Stimulated activated naive CD8-positive, alpha-beta T cell treated with anti-CD3 and anti-CD28 coated beads, Interleukin-15, Interleukin-2, amounts not matched to agents 100 ng/mL and 50 ng/mL, for 24 hours (primary cell): Measurements from ENCODE around the gene SPINK6.

Source experiments
- H3K27ac Mint-ChIP-seq: one replicate; pipeline ENCODE4 v1.8.0; 2021; ENCODE audit warnings: mild to moderate bottlenecking, mixed read lengths
- H3K27me3 Mint-ChIP-seq: one replicate; pipeline ENCODE4 v1.8.0; 2021; ENCODE audit warnings: mixed read lengths
- H3K36me3 Mint-ChIP-seq: one replicate; pipeline ENCODE4 v1.8.0; 2021; ENCODE audit warnings: low read depth, mixed read lengths
- H3K4me1 Mint-ChIP-seq: one replicate; pipeline ENCODE4 v1.8.0; 2021; ENCODE audit warnings: low read depth, mixed read lengths
- H3K4me3 Mint-ChIP-seq: one replicate; pipeline ENCODE4 v1.8.0; 2021; ENCODE audit warnings: mild to moderate bottlenecking, mixed read lengths
- H3K9me3 Mint-ChIP-seq: one replicate; pipeline ENCODE4 v1.8.0; 2021; ENCODE audit warnings: mixed read lengths

Gene SPINK6

GRCh38 chr5:148205044-148205806 is 2.4 kb downstream of the SPINK6 start:
- peaks cover 9% of the 10 kb centered on the region for H3K27me3 Mint-ChIP-seq
- no peak overlapping the region for H3K4me3 Mint-ChIP-seq
- H3K9me3 Mint-ChIP-seq: no peaks in the 10 kb centered on the region
- H3K4me1 Mint-ChIP-seq: no peaks in the 10 kb centered on the region
- H3K36me3 Mint-ChIP-seq: no peaks in the 10 kb centered on the region
- no peak overlapping the region for H3K27ac Mint-ChIP-seq

- Mint-ChIP-seq H3K4me1 (no peaks in the 10 kb centered on the region), H3K9me3 (no peaks in the 10 kb centered on the region), H3K4me3 (no peak overlapping the region)
These were observed 3.0 kb downstream of the SPINK6 start for GRCh38 chr5:148205865-148206264.

GRCh38 chr5:148206620-148207019 is 3.8 kb downstream of the SPINK6 start:
- Mint-ChIP-seq H3K27me3 (peaks cover 5% of the 10 kb centered on the region), H3K36me3 (no peaks in the 10 kb centered on the region), H3K4me3 (no peak overlapping the region), H3K4me1 (no peaks in the 10 kb centered on the region), H3K9me3 (no peaks in the 10 kb centered on the region), H3K27ac (no peak overlapping the region)

More at GRCh38 chr5:148205865-148206264, 3.0 kb downstream of the SPINK6 start:
- Mint-ChIP-seq H3K27ac (no peak overlapping the region), H3K36me3 (no peaks in the 10 kb centered on the region), H3K27me3 (peaks cover 9% of the 10 kb centered on the region)

GRCh38 chr5:148208226-148208625 is 5.4 kb downstream of the SPINK6 start:
- H3K36me3 Mint-ChIP-seq: no peaks in the 10 kb centered on the region

GRCh38 chr5:148209151-148209770 is 6.4 kb downstream of the SPINK6 start:
- H3K4me1 Mint-ChIP-seq: no peaks in the 10 kb centered on the region
- H3K4me3 Mint-ChIP-seq: no peak overlapping the region
- peaks cover 7% of the 10 kb centered on the region for H3K27me3 Mint-ChIP-seq
- no peaks in the 10 kb centered on the region for H3K36me3 Mint-ChIP-seq
- no peak overlapping the region for H3K27ac Mint-ChIP-seq
- H3K9me3 Mint-ChIP-seq: no peaks in the 10 kb centered on the region

More at GRCh38 chr5:148208226-148208625, 5.4 kb downstream of the SPINK6 start:
- Mint-ChIP-seq H3K9me3 (no peaks in the 10 kb centered on the region), H3K27ac (no peak overlapping the region), H3K4me1 (no peaks in the 10 kb centered on the region), H3K4me3 (no peak overlapping the region), H3K27me3 (peaks cover 7% of the 10 kb centered on the region)

- H3K27me3 Mint-ChIP-seq: peaks cover 7% of the 10 kb centered on the region
These were observed 11.9 kb downstream of the SPINK6 start for GRCh38 chr5:148214665-148215185.

GRCh38 chr5:148221508-148221907 is 18.7 kb downstream of the SPINK6 start:
- Mint-ChIP-seq H3K9me3 (no peaks in the 10 kb centered on the region), H3K27me3 (peaks cover 15% of the 10 kb centered on the region)

More at GRCh38 chr5:148214665-148215185, 11.9 kb downstream of the SPINK6 start:
- Mint-ChIP-seq H3K4me1 (no peaks in the 10 kb centered on the region), H3K4me3 (no peak overlapping the region), H3K9me3 (no peaks in the 10 kb centered on the region), H3K27ac (no peak overlapping the region), H3K36me3 (no peaks in the 10 kb centered on the region)

GRCh38 chr5:148224117-148224742 is 21.4 kb downstream of the SPINK6 start:
- peaks cover 11% of the 10 kb centered on the region for H3K27me3 Mint-ChIP-seq
- H3K27ac Mint-ChIP-seq: no peak overlapping the region
- no peaks in the 10 kb centered on the region for H3K9me3 Mint-ChIP-seq
- no peak overlapping the region for H3K4me3 Mint-ChIP-seq
- H3K4me1 Mint-ChIP-seq: no peaks in the 10 kb centered on the region
- no peaks in the 10 kb centered on the region for H3K36me3 Mint-ChIP-seq

More at GRCh38 chr5:148221508-148221907, 18.7 kb downstream of the SPINK6 start:
- H3K27ac Mint-ChIP-seq: no peak overlapping the region
- H3K4me1 Mint-ChIP-seq: no peaks in the 10 kb centered on the region
- no peaks in the 10 kb centered on the region for H3K36me3 Mint-ChIP-seq
- no peak overlapping the region for H3K4me3 Mint-ChIP-seq

- Mint-ChIP-seq H3K4me1 (no peaks in the 10 kb centered on the region), H3K27me3 (peaks cover 11% of the 10 kb centered on the region), H3K36me3 (no peaks in the 10 kb centered on the region), H3K27ac (no peak overlapping the region), H3K4me3 (no peak overlapping the region), H3K9me3 (no peaks in the 10 kb centered on the region)
These were observed 25.6 kb downstream of the SPINK6 start for GRCh38 chr5:148228392-148228984.

- Mint-ChIP-seq H3K4me3 (no peak overlapping the region), H3K9me3 (no peaks in the 10 kb centered on the region), H3K27ac (no peak overlapping the region), H3K27me3 (peaks cover 9% of the 10 kb centered on the region), H3K36me3 (no peaks in the 10 kb centered on the region), H3K4me1 (no peaks in the 10 kb centered on the region)
These were observed 27.0 kb downstream of the SPINK6 start for GRCh38 chr5:148229840-148230239.

GRCh38 chr5:148230240-148230639 is 27.4 kb downstream of the SPINK6 start:
- Mint-ChIP-seq H3K27me3 (peaks cover 6% of the 10 kb centered on the region), H3K27ac (no peak overlapping the region), H3K9me3 (no peaks in the 10 kb centered on the region), H3K4me3 (no peak overlapping the region), H3K36me3 (no peaks in the 10 kb centered on the region), H3K4me1 (no peaks in the 10 kb centered on the region)

- Mint-ChIP-seq H3K27me3 (peaks cover 7% of the 10 kb centered on the region), H3K4me3 (no peak overlapping the region), H3K36me3 (no peaks in the 10 kb centered on the region), H3K4me1 (no peaks in the 10 kb centered on the region), H3K27ac (no peak overlapping the region), H3K9me3 (no peaks in the 10 kb centered on the region)
These were observed 35.1 kb downstream of the SPINK6 start for GRCh38 chr5:148237785-148238417.

GRCh38 chr5:148238418-148238794 is 35.6 kb downstream of the SPINK6 start, which contains the start of gene MARCOL:
Gene MARCOL (plus strand): TSS chr5:148238525. CDS start chr5:148238598, 73 bp downstream.
- Mint-ChIP-seq H3K4me1 (no peaks in the 10 kb centered on the region), H3K27ac (no peak within 1 kb of the TSS), H3K4me3 (no peak within 1 kb of the TSS), H3K36me3 (no peaks in the 10 kb centered on the region), H3K27me3 (peaks cover 7% of the 10 kb centered on the region), H3K9me3 (no peaks in the 10 kb centered on the region)

GRCh38 chr5:148248894-148249293 is 46.1 kb downstream of the SPINK6 start:
- H3K36me3 Mint-ChIP-seq: no peaks in the 10 kb centered on the region
- no peaks in the 10 kb centered on the region for H3K4me1 Mint-ChIP-seq
- H3K27me3 Mint-ChIP-seq: no peaks in the 10 kb centered on the region
- no peak overlapping the region for H3K4me3 Mint-ChIP-seq
- H3K9me3 Mint-ChIP-seq: no peaks in the 10 kb centered on the region
- no peak overlapping the region for H3K27ac Mint-ChIP-seq
